Measurements from ENCODE around the gene IMPACT. TPM values are rescaled to one million over a fixed set of nuclear protein-coding genes. Genes with fewer than 3 reads are reported as not detected.

The IMPACT gene
- total RNA-seq, 3 donors from 2014 or later, result 29.0 to 33.7 (median 30.2) TPM

GRCh38 chr18:24472591-24472990 lies 46.1 kb downstream of the IMPACT start:
- Histone ChIP-seq H3K4me1 (no peaks in the 10 kb centered on the region), H3K27me3 (no peaks in the 10 kb centered on the region), H3K9me3 (no peaks in the 10 kb centered on the region), H3K4me3 (no peak overlapping the region), H3K27ac (no peak overlapping the region), H3K36me3 (no peaks in the 10 kb centered on the region)
- TF ChIP-seq, protein P1, sequence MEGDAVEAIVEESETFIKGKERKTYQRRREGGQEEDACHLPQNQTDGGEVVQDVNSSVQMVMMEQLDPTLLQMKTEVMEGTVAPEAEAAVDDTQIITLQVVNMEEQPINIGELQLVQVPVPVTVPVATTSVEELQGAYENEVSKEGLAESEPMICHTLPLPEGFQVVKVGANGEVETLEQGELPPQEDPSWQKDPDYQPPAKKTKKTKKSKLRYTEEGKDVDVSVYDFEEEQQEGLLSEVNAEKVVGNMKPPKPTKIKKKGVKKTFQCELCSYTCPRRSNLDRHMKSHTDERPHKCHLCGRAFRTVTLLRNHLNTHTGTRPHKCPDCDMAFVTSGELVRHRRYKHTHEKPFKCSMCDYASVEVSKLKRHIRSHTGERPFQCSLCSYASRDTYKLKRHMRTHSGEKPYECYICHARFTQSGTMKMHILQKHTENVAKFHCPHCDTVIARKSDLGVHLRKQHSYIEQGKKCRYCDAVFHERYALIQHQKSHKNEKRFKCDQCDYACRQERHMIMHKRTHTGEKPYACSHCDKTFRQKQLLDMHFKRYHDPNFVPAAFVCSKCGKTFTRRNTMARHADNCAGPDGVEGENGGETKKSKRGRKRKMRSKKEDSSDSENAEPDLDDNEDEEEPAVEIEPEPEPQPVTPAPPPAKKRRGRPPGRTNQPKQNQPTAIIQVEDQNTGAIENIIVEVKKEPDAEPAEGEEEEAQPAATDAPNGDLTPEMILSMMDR (IDR thresholded peaks at IDR 0.05), result no peak
- TF ChIP-seq POLR2A (IDR thresholded peaks at IDR 0.05) (no peak), POLR2AphosphoS5 (IDR thresholded peaks at IDR 0.05) (no peak)
- intact Hi-C loops (cut with DNase I; ENCODE audit: low total_unique reads), result no loop called here
- no peak for DNase-seq (ENCODE audit: low spot score in 2 of 2)

- H3K27me3 ChIP-seq, result no peaks in the 10 kb centered on the region
- intact Hi-C loops (cut with DNase I; ENCODE audit: low total_unique reads), result no loop called here
- DNase-seq (ENCODE audit: low spot score in 2 of 2), result no peak
- no peaks in the 10 kb centered on the region for H3K36me3 ChIP-seq
- TF ChIP-seq, protein P1 (IDR thresholded peaks at IDR 0.05), result no peak
- no peak for TF ChIP-seq POLR2AphosphoS5 (IDR thresholded peaks at IDR 0.05)
- H3K9me3 ChIP-seq, result no peaks in the 10 kb centered on the region
- no peaks in the 10 kb centered on the region for H3K4me1 ChIP-seq
- no peak overlapping the region for H3K27ac ChIP-seq
- H3K4me3 ChIP-seq, result no peak overlapping the region
Measured at GRCh38 chr18:24474406-24474805, 47.9 kb downstream of the IMPACT start.

DNA sequence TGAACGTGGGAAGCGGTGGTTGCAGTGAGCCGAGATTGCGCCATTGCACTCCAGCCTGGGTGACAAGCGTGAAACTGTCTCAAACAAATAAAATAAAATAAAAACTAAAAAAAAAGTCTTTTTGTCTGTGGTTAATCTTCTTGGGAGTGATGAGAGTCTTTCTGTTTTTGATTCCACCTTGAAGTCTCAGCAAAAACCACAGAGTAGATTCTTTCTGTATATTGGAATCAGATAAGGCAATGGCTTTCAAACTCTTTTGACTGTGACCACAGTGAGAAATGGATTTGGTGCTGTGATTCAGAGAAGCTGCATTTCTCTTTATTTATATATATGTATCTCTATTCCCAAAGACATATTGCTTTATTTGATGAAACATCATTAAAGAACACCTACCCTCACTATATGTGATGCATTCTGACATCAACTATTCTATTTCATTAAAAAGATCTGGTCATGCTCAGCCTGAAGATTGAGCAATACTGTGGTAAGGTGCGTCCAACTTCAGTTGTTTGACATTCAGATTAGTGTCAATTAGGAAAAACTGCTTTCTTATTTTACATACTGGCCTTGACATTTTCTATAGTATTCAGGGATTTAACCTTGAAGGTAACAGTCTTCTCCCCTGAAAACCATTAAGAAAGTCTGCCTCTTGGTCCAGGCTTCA lies 49.6 kb downstream of the IMPACT start:
- no peak overlapping the region for H3K4me3 ChIP-seq
- intact Hi-C loops (cut with DNase I; ENCODE audit: low total_unique reads), result no loop called here
- no peaks in the 10 kb centered on the region for H3K4me1 ChIP-seq
- no peak for TF ChIP-seq POLR2AphosphoS5 (IDR thresholded peaks at IDR 0.05)
- TF ChIP-seq, protein P1 (IDR thresholded peaks at IDR 0.05), result no peak
- no peak for TF ChIP-seq POLR2A (IDR thresholded peaks at IDR 0.05)
- no peaks in the 10 kb centered on the region for H3K27me3 ChIP-seq
- H3K27ac ChIP-seq, result no peak overlapping the region
- H3K36me3 ChIP-seq, result no peaks in the 10 kb centered on the region
- no peaks in the 10 kb centered on the region for H3K9me3 ChIP-seq
- no peak for DNase-seq (ENCODE audit: low spot score in 2 of 2)

- no peak for DNase-seq (ENCODE audit: low spot score in 2 of 2)
- H3K4me1 ChIP-seq, result no peaks in the 10 kb centered on the region
- intact Hi-C loops (cut with DNase I; ENCODE audit: low total_unique reads), result no loop called here
- no peaks in the 10 kb centered on the region for H3K9me3 ChIP-seq
- no peaks in the 10 kb centered on the region for H3K27me3 ChIP-seq
- no peak overlapping the region for H3K4me3 ChIP-seq
- H3K36me3 ChIP-seq, result no peaks in the 10 kb centered on the region
- TF ChIP-seq POLR2A (IDR thresholded peaks at IDR 0.05), result no peak
- TF ChIP-seq, protein P1 (IDR thresholded peaks at IDR 0.05), result no peak
- no peak for TF ChIP-seq POLR2AphosphoS5 (IDR thresholded peaks at IDR 0.05)
- H3K27ac ChIP-seq, result no peak overlapping the region
Measured at GRCh38 chr18:24479371-24479770, 52.9 kb downstream of the IMPACT start.

GRCh38 chr18:24482821-24483220 lies 56.4 kb downstream of the IMPACT start:
- Histone ChIP-seq H3K36me3 (no peaks in the 10 kb centered on the region), H3K27me3 (no peaks in the 10 kb centered on the region), H3K4me3 (no peak overlapping the region), H3K27ac (no peak overlapping the region), H3K9me3 (no peaks in the 10 kb centered on the region), H3K4me1 (no peaks in the 10 kb centered on the region)
- TF ChIP-seq, protein P1 (IDR thresholded peaks at IDR 0.05), result no peak
- TF ChIP-seq POLR2AphosphoS5 (IDR thresholded peaks at IDR 0.05), result no peak
- TF ChIP-seq POLR2A (IDR thresholded peaks at IDR 0.05), result no peak
- intact Hi-C loops (cut with DNase I; ENCODE audit: low total_unique reads), result no loop called here
- no peak for DNase-seq (ENCODE audit: low spot score in 2 of 2)

Measured in breast epithelium (tissue), 4 donors.